K562 (cell line): ENCODE results near the gene SIMC1. TPM values are rescaled to one million over a fixed set of nuclear protein-coding genes. Genes with fewer than 3 reads are reported as not detected.
A peak's percentile ranks its signal among the peaks of the same experiment; 100 is the strongest.

ENCODE experiments used
- ARID4B ChIP-seq: sonication (generic); formaldehyde crosslinking; IDR thresholded peaks from 2 replicates; pipeline ENCODE4 v1.8.0; 2022; ENCODE audit warnings: mild to moderate bottlenecking, missing genetic modification reagents
- CHAMP1 ChIP-seq: fragments of 450-650 bp; IDR thresholded peaks from 2 replicates; pipeline ENCODE4 v1.6.1; 2016; ENCODE audit warnings: mild to moderate bottlenecking
- DEAF1 ChIP-seq: fragments of 450-650 bp; formaldehyde crosslinking; IDR thresholded peaks from 2 replicates; pipeline ENCODE4 v1.4.0; 2020; ENCODE audit warnings: mild to moderate bottlenecking, moderate library complexity
- MEF2A ChIP-seq: IDR thresholded peaks from 2 replicates; pipeline ENCODE4 v1.6.1; 2011; ENCODE audit warnings: low read depth, mild to moderate bottlenecking, low read length, moderate library complexity; ENCODE audit not compliant: control insufficient read depth
- MYC ChIP-seq, 2 experiments: fragments of 250-450 bp in 1 of 2; sonication (Bioruptor Pico) in 1 of 2; IDR thresholded peaks; 2 replicates each; pipeline versions ENCODE4 v1.5.1 to v1.6.1; 2012 to 2021; ENCODE audit warnings: low read depth in 2 of 2, borderline replicate concordance in 1 of 2, improper control_type of control experiment in 1 of 2, low read length in 1 of 2, mild to moderate bottlenecking in 1 of 2, moderate library complexity in 1 of 2
- TAL1 ChIP-seq: fragments of 450-650 bp; IDR thresholded peaks from 2 replicates; pipeline ENCODE4 v1.6.1; 2016; ENCODE audit warnings: mild to moderate bottlenecking
- TCF3 ChIP-seq: sonication (generic); formaldehyde crosslinking; IDR thresholded peaks from 2 replicates; pipeline ENCODE4 v1.4.0; 2020; ENCODE audit warnings: mild to moderate bottlenecking, missing genetic modification reagents
- ZBTB26 ChIP-seq: fragments of 450-650 bp; formaldehyde crosslinking; IDR thresholded peaks from 2 replicates; pipeline ENCODE4 v1.4.0; 2022; ENCODE audit warnings: missing genetic modification characterization
- ZC3H11A ChIP-seq: IDR thresholded peaks from 2 replicates; pipeline ENCODE4 v1.6.1; 2012; ENCODE audit warnings: low read depth, low read length, improper control_type of control experiment
- ZNF280B ChIP-seq: fragments of 250-450 bp; sonication (Bioruptor Pico); IDR thresholded peaks from 2 replicates; pipeline ENCODE4 v1.5.1; 2021; ENCODE audit warnings: mild to moderate bottlenecking
- polyA plus RNA-seq, 8 experiments: library from polyadenylated mRNA; depleted of rRNA in 4 of 8; stranded (reverse) in 5 of 8; unstranded in 3 of 8; fragments of >200 nt; fragmentation: Nextera tagmentation in 2 of 8; fragmentation: Illumina TruSeq in 1 of 8; extraction: Ambion mirVana in 2 of 8; extraction: Trizol in 1 of 8; gene quantifications; 2 replicates each; pipeline versions ENCODE4 v1.2.1 to v1.2.3, GENCODE V29; 2011 to 2014; ENCODE audit warnings: inconsistent platforms in 1 of 8, missing spikeins in 1 of 8
- total RNA-seq, 7 experiments: library from RNA; depleted of rRNA in 6 of 7; stranded (reverse); fragments of >200 nt in 6 of 7; fragmentation: Illumina TruSeq in 2 of 7; extraction: Trizol in 2 of 7; gene quantifications; 2 replicates each; pipeline versions ENCODE4 v1.2.1 to v1.2.3, GENCODE V29; 2011 to 2021; ENCODE audit warnings: low replicate concordance in 1 of 7

The SIMC1 gene
- total and polyA plus RNA-seq, 9 of the 15 experiments (the other 6 are each of a cell fraction or from before 2014, with no cell fraction given) = 7.2 to 36.3 (median 14.7) TPM

- TF ChIP-seq ZNF280B (CRISPR knock-in tag) (no peak), CHAMP1 (peak; percentile 86), MYC (IDR thresholded peaks at IDR 0.05; ENCODE audit: low read depth, low read length) (peak; percentile 99), MYC (CRISPR knock-in tag; IDR thresholded peaks at IDR 0.05; ENCODE audit: borderline replicate concordance, low read depth) (peak; percentile 69; the same call in 1 of the 2 replicates), TAL1 (peak; percentile 36), ARID4B (CRISPR knock-in tag) (peak; percentile 99), MEF2A (no peak), DEAF1 (CRISPR knock-in tag) (no peak), ZBTB26 (peak; percentile 89; the same call in 1 of the 2 replicates), TCF3 (CRISPR knock-in tag) (0 out of 2 replicates have a peak, but pooled peaks have one; percentile 30), ZC3H11A (peak; percentile 77; the same call in 1 of the 2 replicates)
These were observed 150.4 kb downstream of the SIMC1 start, which contains the start of the genes HIGD2A and NOP16 (continued) for GRCh38 chr5:176388444-176389134.
